Ascending aorta (tissue), 2 donors: Measurements from ENCODE around the gene NBEAL1. TPM values are rescaled to one million over a fixed set of nuclear protein-coding genes. Genes with fewer than 3 reads are reported as not detected.

ENCODE experiments used
- DNase-seq, 2 donors: peaks; one replicate each; pipeline ENCODE4 v3.0.0-alpha.2; 2019; ENCODE audit warnings: low spot score in 2 of 2
- H3K27ac ChIP-seq, 2 donors: fragments of 200-600 bp; sonication (generic); one replicate each; pipeline ENCODE4 v1.5.1; 2016 to 2017; ENCODE audit warnings: mild to moderate bottlenecking in 1 of 2
- H3K27me3 ChIP-seq: fragments of 200-600 bp; sonication (generic); one replicate; pipeline ENCODE4 v1.5.1; 2017
- H3K36me3 ChIP-seq, 2 donors: fragments of 200-600 bp; sonication (generic); one replicate each; pipeline ENCODE4 v1.5.1; 2016
- H3K4me1 ChIP-seq, 2 donors: fragments of 200-600 bp; sonication (generic); one replicate each; pipeline ENCODE4 v1.5.1; 2016 to 2017; ENCODE audit warnings: mild to moderate bottlenecking in 1 of 2
- H3K4me3 ChIP-seq, 2 donors: fragments of 200-600 bp; sonication (generic); one replicate each; pipeline ENCODE4 v1.5.1; 2016 to 2017; ENCODE audit warnings: mild to moderate bottlenecking in 1 of 2
- H3K9me3 ChIP-seq, 2 donors: fragments of 200-600 bp; sonication (generic); one replicate each; pipeline ENCODE4 v1.5.1; 2016
- CTCF ChIP-seq, 3 experiments: fragments of 200-600 bp in 2 of 3; fragments of 450-650 bp in 1 of 3; sonication (generic) in 2 of 3; IDR thresholded peaks; one replicate each; pipeline ENCODE4 v1.5.1; 2016 to 2019; ENCODE audit warnings: antibody characterized with exemption in 3 of 3, mild to moderate bottlenecking in 1 of 3, moderate library complexity in 1 of 3
- intact Hi-C: fragments of 100-400 bp; cut with DNase I; formaldehyde crosslinking; loops from one replicate; pipeline ENCODE4 v1.15.1; 2023
- total RNA-seq: library from RNA; depleted of rRNA; stranded (reverse); fragments of >200 nt; gene quantifications from one replicate; pipeline ENCODE4 v1.1.0, GENCODE V29; 2016

The NBEAL1 gene
- total RNA-seq, 1 donor from 2014 or later: 33.0 TPM

GRCh38 chr2:203018181-203018580 lies 3.5 kb downstream of the NBEAL1 start:
- Histone ChIP-seq H3K27me3 (no peaks in the 10 kb centered on the region), H3K36me3 (no peaks in the 10 kb centered on the region), H3K9me3 (no peaks in the 10 kb centered on the region), H3K4me1 (peaks cover 0 to 20% of the 10 kb centered on the region in 2 donors), H3K27ac (peak overlapping the region; percentile 90 to 97), H3K4me3 (peak overlapping the region; percentile 72 to 83)
- DNase-seq: no peak
- TF ChIP-seq CTCF (IDR thresholded peaks at IDR 0.05): no peak
- intact Hi-C loops: loop anchor here (10.0 kb wide), 1 partner anchor 383 kb away; the partner anchor contains the start of gene FAM117B

GRCh38 chr2:203019142-203019541 lies 4.5 kb downstream of the NBEAL1 start:
- H3K36me3 ChIP-seq: no peaks in the 10 kb centered on the region
- H3K9me3 ChIP-seq: no peaks in the 10 kb centered on the region
- peak overlapping the region; percentile 72 to 83 for H3K4me3 ChIP-seq
- H3K27ac ChIP-seq: peak overlapping the region; percentile 90 to 97
- no peaks in the 10 kb centered on the region for H3K27me3 ChIP-seq
- peak in 1 of 3 experiments; percentile 17 for TF ChIP-seq CTCF (IDR thresholded peaks at IDR 0.05)
- intact Hi-C loops: loop anchor here (10.0 kb wide), 1 partner anchor 384 kb away; the partner anchor contains the start of gene FAM117B
- peaks cover 0 to 25% of the 10 kb centered on the region in 2 donors for H3K4me1 ChIP-seq
- DNase-seq: no peak

- intact Hi-C loops: no loop called here
- Histone ChIP-seq H3K4me1 (peaks cover 0 to 40% of the 10 kb centered on the region in 2 donors), H3K27ac (peak overlapping the region; percentile 90 to 97), H3K27me3 (no peaks in the 10 kb centered on the region), H3K9me3 (no peaks in the 10 kb centered on the region), H3K4me3 (peak overlapping the region; percentile 72 to 83), H3K36me3 (no peaks in the 10 kb centered on the region)
- no peak for DNase-seq
- no peak for TF ChIP-seq CTCF (IDR thresholded peaks at IDR 0.05)
Observed at GRCh38 chr2:203021991-203022390, 7.3 kb downstream of the NBEAL1 start.

- Histone ChIP-seq H3K4me1 (peaks cover 0 to 43% of the 10 kb centered on the region in 2 donors), H3K36me3 (no peaks in the 10 kb centered on the region), H3K27me3 (no peaks in the 10 kb centered on the region), H3K4me3 (peak overlapping the region; percentile 32 to 83), H3K27ac (peak overlapping the region; percentile 90 to 97), H3K9me3 (no peaks in the 10 kb centered on the region)
- DNase-seq: no peak
- TF ChIP-seq CTCF (IDR thresholded peaks at IDR 0.05): no peak
- intact Hi-C loops: no loop called here
Observed at GRCh38 chr2:203022751-203023150, 8.1 kb downstream of the NBEAL1 start.

- intact Hi-C loops: no loop called here
- Histone ChIP-seq H3K4me1 (peaks cover 0 to 43% of the 10 kb centered on the region in 2 donors), H3K27ac (peak overlapping the region; percentile 53 to 97), H3K27me3 (no peaks in the 10 kb centered on the region), H3K9me3 (no peaks in the 10 kb centered on the region), H3K36me3 (no peaks in the 10 kb centered on the region), H3K4me3 (no peak overlapping the region)
- no peak for TF ChIP-seq CTCF (IDR thresholded peaks at IDR 0.05)
- no peak for DNase-seq
Observed at GRCh38 chr2:203025592-203025991, 10.9 kb downstream of the NBEAL1 start.

- TF ChIP-seq CTCF (IDR thresholded peaks at IDR 0.05): no peak
- no peaks in the 10 kb centered on the region for H3K9me3 ChIP-seq
- DNase-seq: no peak
- H3K4me3 ChIP-seq: no peak overlapping the region
- peaks cover 0 to 47% of the 10 kb centered on the region in 2 donors for H3K4me1 ChIP-seq
- no peaks in the 10 kb centered on the region for H3K36me3 ChIP-seq
- peak overlapping the region in 1 of 2 donors; percentile 43 for H3K27ac ChIP-seq
- H3K27me3 ChIP-seq: no peaks in the 10 kb centered on the region
- intact Hi-C loops: no loop called here
Observed at GRCh38 chr2:203030545-203030944, 15.9 kb downstream of the NBEAL1 start.
